BJ (cell line): Measurements from ENCODE around the gene PAM. TPM values are rescaled to one million over a fixed set of nuclear protein-coding genes. Genes with fewer than 3 reads are reported as not detected.

Experiments
- CTCF ChIA-PET: fragments of 350-600 bp; formaldehyde crosslinking; extraction: SDS; loops from one replicate; lab custom pipeline; 2021; ENCODE audit warnings: antibody characterized with exemption, inconsistent platforms; lab: Yijun Ruan, JAX
- POLR2A ChIA-PET: fragments of 300-600 bp; sonication (Branson Sonifier 250); formaldehyde crosslinking; extraction: SDS; loops from one replicate; lab custom pipeline; 2021; ENCODE audit warnings: antibody characterized with exemption; lab: Charles Lee
- DNase-seq: peaks from one replicate; pipeline ENCODE4 v3.0.0-alpha.2; 2011; ENCODE audit warnings: low read depth
- H3K27me3 ChIP-seq: 2 replicates; pipeline ENCODE4 v1.6.0; 2011; ENCODE audit warnings: low read length; ENCODE audit not compliant: control insufficient read depth, insufficient read depth
- H3K36me3 ChIP-seq: 2 replicates; pipeline ENCODE4 v1.5.1; 2011; ENCODE audit warnings: low read length; ENCODE audit not compliant: control insufficient read depth, insufficient read depth
- H3K4me3 ChIP-seq: 2 replicates; pipeline ENCODE4 v1.5.1; 2011; ENCODE audit warnings: low read depth, mild to moderate bottlenecking, control low read depth, low read length
- polyA plus RNA-seq: library from polyadenylated mRNA; depleted of rRNA; stranded (reverse); fragments of >200 nt; gene quantifications from 2 replicates; pipeline ENCODE4 v1.2.3, GENCODE V29; 2011
- TF ChIP-seq, protein P1 (sequence below): IDR thresholded peaks from 2 replicates; pipeline ENCODE4 v1.5.1; 2011; ENCODE audit warnings: low read depth, mild to moderate bottlenecking, control low read depth, inconsistent platforms, low read length, moderate library complexity; ENCODE audit not compliant: insufficient read depth

PAM gene
- polyA plus RNA-seq, 1 experiment = 256 TPM

- Histone ChIP-seq H3K27me3 (no peaks in the 10 kb centered on the region), H3K36me3 (no peaks in the 10 kb centered on the region), H3K4me3 (no peak overlapping the region)
- ChIA-PET POLR2A (no interaction called here), CTCF (interaction anchor here (1.5 kb wide), 1 partner anchor 9 kb away, joined by 4 read pairs; no protein-coding TSS in a partner anchor)
- TF ChIP-seq, protein P1, sequence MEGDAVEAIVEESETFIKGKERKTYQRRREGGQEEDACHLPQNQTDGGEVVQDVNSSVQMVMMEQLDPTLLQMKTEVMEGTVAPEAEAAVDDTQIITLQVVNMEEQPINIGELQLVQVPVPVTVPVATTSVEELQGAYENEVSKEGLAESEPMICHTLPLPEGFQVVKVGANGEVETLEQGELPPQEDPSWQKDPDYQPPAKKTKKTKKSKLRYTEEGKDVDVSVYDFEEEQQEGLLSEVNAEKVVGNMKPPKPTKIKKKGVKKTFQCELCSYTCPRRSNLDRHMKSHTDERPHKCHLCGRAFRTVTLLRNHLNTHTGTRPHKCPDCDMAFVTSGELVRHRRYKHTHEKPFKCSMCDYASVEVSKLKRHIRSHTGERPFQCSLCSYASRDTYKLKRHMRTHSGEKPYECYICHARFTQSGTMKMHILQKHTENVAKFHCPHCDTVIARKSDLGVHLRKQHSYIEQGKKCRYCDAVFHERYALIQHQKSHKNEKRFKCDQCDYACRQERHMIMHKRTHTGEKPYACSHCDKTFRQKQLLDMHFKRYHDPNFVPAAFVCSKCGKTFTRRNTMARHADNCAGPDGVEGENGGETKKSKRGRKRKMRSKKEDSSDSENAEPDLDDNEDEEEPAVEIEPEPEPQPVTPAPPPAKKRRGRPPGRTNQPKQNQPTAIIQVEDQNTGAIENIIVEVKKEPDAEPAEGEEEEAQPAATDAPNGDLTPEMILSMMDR = no peak
- DNase-seq = peak; percentile 63
Observed at GRCh38 chr5:102858808-102859207, 103.7 kb downstream of the PAM start.

GRCh38 chr5:102860035-102860434 lies 104.9 kb downstream of the PAM start:
- Histone ChIP-seq H3K36me3 (no peaks in the 10 kb centered on the region), H3K27me3 (no peaks in the 10 kb centered on the region), H3K4me3 (no peak overlapping the region)
- ChIA-PET CTCF (no interaction called here), POLR2A (no interaction called here)
- TF ChIP-seq, protein P1 = no peak
- DNase-seq = no peak

- ChIA-PET CTCF (no interaction called here), POLR2A (no interaction called here)
- Histone ChIP-seq H3K36me3 (no peaks in the 10 kb centered on the region), H3K4me3 (no peak overlapping the region), H3K27me3 (no peaks in the 10 kb centered on the region)
- TF ChIP-seq, protein P1 = no peak
- no peak for DNase-seq
Observed at GRCh38 chr5:102863058-102863457, 108.0 kb downstream of the PAM start.

DNA sequence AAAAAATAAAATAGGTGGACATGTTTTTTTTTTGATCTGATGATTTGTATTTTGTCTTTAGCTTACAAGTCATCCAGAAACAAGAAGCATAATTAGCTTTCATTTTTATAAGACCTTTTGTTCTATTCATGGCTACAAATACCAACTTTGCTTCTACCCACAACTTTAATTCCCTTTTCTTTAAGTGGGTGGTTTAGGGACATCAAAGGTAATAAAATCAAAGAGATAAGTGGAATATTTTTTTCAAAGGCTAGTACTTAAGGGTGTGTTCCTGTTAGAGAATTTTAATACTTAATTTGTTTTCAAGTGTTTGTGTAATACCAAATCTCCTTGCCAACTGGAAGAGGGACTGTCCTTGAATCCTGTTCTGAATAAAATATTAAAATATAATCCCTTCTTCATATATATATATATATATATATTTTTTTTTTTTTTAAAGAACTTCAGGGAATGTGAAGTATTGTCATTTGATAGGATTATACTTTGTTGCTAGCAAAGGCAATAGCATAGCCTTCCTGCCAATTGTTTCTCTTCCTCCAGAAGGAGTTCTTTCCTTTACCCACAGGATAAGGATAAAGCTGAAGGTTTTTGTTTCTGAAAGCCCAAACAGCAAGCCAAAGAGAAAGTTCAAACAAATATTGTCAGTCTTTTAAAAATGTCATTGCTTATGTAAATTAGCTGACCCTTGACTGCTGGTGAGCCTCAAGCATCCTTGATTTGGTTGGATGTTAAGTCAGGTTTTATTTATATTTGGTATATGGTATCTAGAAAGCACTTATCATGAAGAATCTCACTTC lies 108.9 kb downstream of the PAM start:
- POLR2A ChIA-PET = no interaction called here
- no peak overlapping the region for H3K4me3 ChIP-seq
- DNase-seq = no peak
- no peaks in the 10 kb centered on the region for H3K27me3 ChIP-seq
- TF ChIP-seq, protein P1 = no peak
- CTCF ChIA-PET = interaction anchor here (1.4 to 3.6 kb wide), 2 partner anchors 18 to 83 kb away, joined by 5 to 12 read pairs; no protein-coding TSS in a partner anchor
- no peaks in the 10 kb centered on the region for H3K36me3 ChIP-seq

DNA sequence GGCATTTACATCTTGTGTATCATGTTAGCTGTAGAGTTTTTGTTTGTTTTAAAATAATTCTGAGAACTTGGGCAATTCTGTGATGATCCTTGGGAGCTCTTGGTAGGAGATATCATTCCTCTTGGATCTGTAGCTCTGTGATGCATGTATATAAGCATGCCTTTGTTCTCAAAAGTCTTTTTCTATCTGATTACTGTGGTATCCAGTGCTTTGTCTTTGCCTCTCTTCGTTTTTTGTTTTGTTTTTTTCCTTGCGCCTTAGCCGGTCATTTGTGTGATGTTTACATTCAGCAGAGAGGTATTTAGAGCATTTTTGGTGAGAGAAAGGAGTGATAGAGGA lies 110.0 kb downstream of the PAM start:
- TF ChIP-seq, protein P1 = no peak
- ChIA-PET POLR2A (interaction anchor here (1.7 kb wide), 1 partner anchor 8 kb away, joined by 6 read pairs; no protein-coding TSS in a partner anchor), CTCF (interaction anchor here (0.6 to 3.6 kb wide), 5 partner anchors 19 to 627 kb away, joined by 3 to 12 read pairs (median 3); no protein-coding TSS in a partner anchor)
- DNase-seq = no peak
- no peaks in the 10 kb centered on the region for H3K27me3 ChIP-seq
- H3K4me3 ChIP-seq = peak overlapping the region; percentile 55
- no peaks in the 10 kb centered on the region for H3K36me3 ChIP-seq
